Measurements from ENCODE around the gene POU3F2.

The POU3F2 gene

GRCh38 chr6:98836025-98836961, 1.9 kb downstream of the POU3F2 start (continued):
- no peak for TF ChIP-seq REST (tag by site-specific recombination; IDR thresholded peaks at IDR 0.05)
- peak; percentile 97 for TF ChIP-seq ZNF335 (tag by site-specific recombination; conservative IDR thresholded peaks at IDR 0.05)
- no peak for TF ChIP-seq ZNF23 (tag by site-specific recombination; IDR thresholded peaks at IDR 0.05; ENCODE audit: borderline replicate concordance)
- TF ChIP-seq GLIS1 (tag by site-specific recombination; IDR thresholded peaks at IDR 0.05): peak; percentile 47
- peak; percentile 15; the same call in 1 of the 2 replicates for TF ChIP-seq ZFP69B (tag by site-specific recombination; IDR thresholded peaks at IDR 0.05)
- no peak for TF ChIP-seq ZNF76 (tag by site-specific recombination; IDR thresholded peaks at IDR 0.05; ENCODE audit: borderline replicate concordance, low read depth)
- no peak for TF ChIP-seq SETDB1 (IDR thresholded peaks at IDR 0.05; ENCODE audit: insufficient read length, low read length)
- no peak for TF ChIP-seq AEBP2 (tag by site-specific recombination; IDR thresholded peaks at IDR 0.05; ENCODE audit: borderline replicate concordance)
- no peak for TF ChIP-seq ZNF280D (tag by site-specific recombination; IDR thresholded peaks at IDR 0.05)
- no peak for TF ChIP-seq ZNF548 (tag by site-specific recombination; IDR thresholded peaks at IDR 0.05)
- peak; percentile 18; the same call in 1 of the 2 replicates for TF ChIP-seq CTCF (tag by site-specific recombination; IDR thresholded peaks at IDR 0.05)
- TF ChIP-seq ZNF398 (tag by site-specific recombination; IDR thresholded peaks at IDR 0.05): peak; percentile 19; the same call in 1 of the 2 replicates
- 0 out of 2 replicates have a peak, but pooled peaks have one; percentile 4 for TF ChIP-seq ZBTB44 (tag by site-specific recombination; IDR thresholded peaks at IDR 0.05)
- TF ChIP-seq ZNF791 (tag by site-specific recombination; IDR thresholded peaks at IDR 0.05): no peak
- TF ChIP-seq ZNF280C (tag by site-specific recombination; IDR thresholded peaks at IDR 0.05): no peak
- no peak for TF ChIP-seq ZNF10 (tag by site-specific recombination; IDR thresholded peaks at IDR 0.05)
- TF ChIP-seq ZNF664 (tag by site-specific recombination; IDR thresholded peaks at IDR 0.05): no peak
- TF ChIP-seq PATZ1 (tag by site-specific recombination; IDR thresholded peaks at IDR 0.05): peak; percentile 33; the same call in 1 of the 2 replicates
- TF ChIP-seq ZBTB20 (tag by site-specific recombination; IDR thresholded peaks at IDR 0.05): peak; percentile 29; the same call in 1 of the 2 replicates
